GM23248 (cell line): ENCODE data around the gene ESPN.

ENCODE experiments used
- EZH2 ChIP-seq: fragments of 200-600 bp; sonication (generic); IDR thresholded peaks from 2 replicates; pipeline ENCODE4 v1.6.1; 2018; ENCODE audit warnings: antibody characterized with exemption, mild to moderate bottlenecking; ENCODE audit not compliant: insufficient read depth, poor library complexity, severe bottlenecking
- EZH2phosphoT487 ChIP-seq: fragments of 200-600 bp; sonication (generic); IDR thresholded peaks from 2 replicates; pipeline ENCODE4 v1.6.1; 2018; ENCODE audit warnings: antibody characterized with exemption, moderate library complexity, mild to moderate bottlenecking, low read depth; ENCODE audit not compliant: insufficient read depth

DNA sequence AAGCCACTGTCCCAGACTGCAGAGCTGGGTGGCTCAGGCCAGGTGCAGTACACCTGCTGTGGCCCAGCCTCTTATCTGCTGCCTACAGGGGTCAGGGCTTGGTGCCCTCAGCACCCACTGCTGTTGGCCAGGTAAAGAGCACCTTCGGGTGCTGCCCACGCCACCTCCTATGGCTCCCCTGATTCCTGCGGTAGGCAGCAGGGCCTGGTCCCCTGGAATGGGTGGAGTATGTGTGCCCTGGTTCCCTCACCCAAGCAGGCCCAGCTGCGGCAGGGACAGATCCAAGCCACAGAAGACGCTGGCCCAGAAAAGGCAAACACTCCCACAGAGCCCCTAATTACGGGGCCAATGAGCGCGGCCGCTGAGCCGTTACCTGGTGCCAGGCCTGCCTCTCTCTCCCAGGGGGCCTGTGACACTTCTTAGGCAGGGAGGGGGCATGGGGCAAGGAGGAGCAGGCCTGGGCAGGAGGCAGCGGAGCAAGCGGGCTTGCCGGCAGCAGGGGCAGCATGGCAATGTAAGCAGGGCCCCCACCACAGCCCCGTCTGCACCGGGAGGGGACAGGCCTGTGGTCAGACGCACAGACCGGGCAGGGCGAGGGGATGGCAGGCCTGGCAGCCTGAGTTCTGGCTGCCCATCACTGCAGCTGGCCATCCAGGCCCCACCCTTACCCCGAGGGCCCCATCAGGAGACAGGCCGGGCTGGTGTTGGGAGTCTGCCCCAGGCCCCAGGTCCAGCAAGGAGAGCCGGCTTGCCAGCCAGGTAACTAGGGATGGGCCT lies 19.0 kb downstream of the ESPN start:
- TF ChIP-seq EZH2 (no peak), EZH2phosphoT487 (no peak)
